Vagina (tissue), 2 donors: Measurements from ENCODE around the gene TTC22.

Experiments used
- CTCF ChIP-seq, 3 experiments: fragments of 450-650 bp in 2 of 3; fragments of 200-600 bp in 1 of 3; sonication (generic) in 1 of 3; IDR thresholded peaks; one replicate each; pipeline ENCODE4 v1.5.1; 2017 to 2019; ENCODE audit warnings: antibody characterized with exemption in 3 of 3, mild to moderate bottlenecking in 2 of 3, moderate library complexity in 2 of 3
- POLR2A ChIP-seq, 2 donors: fragments of 450-650 bp; IDR thresholded peaks; one replicate each; pipeline ENCODE4 v1.6.1; 2017; ENCODE audit warnings: antibody characterized with exemption in 2 of 2, mild to moderate bottlenecking in 2 of 2, moderate library complexity in 2 of 2
- POLR2AphosphoS5 ChIP-seq, 2 donors: sonication (generic); formaldehyde crosslinking; IDR thresholded peaks; one replicate each; pipeline ENCODE4 v1.9.0; 2017; ENCODE audit warnings: antibody characterized with exemption in 2 of 2, mild to moderate bottlenecking in 2 of 2, low read depth in 1 of 2; ENCODE audit not compliant: insufficient read depth in 1 of 2

GRCh38 chr1:54788459-54788858 lies 12.7 kb downstream of the TTC22 start:
- TF ChIP-seq POLR2A (IDR thresholded peaks at IDR 0.05) (no peak), CTCF (IDR thresholded peaks at IDR 0.05) (no peak), POLR2AphosphoS5 (IDR thresholded peaks at IDR 0.05; ENCODE audit: insufficient read depth in 1 of 2, low read depth in 1 of 2) (no peak)
